ENCODE data around the gene PLTP.

PLTP gene

DNA sequence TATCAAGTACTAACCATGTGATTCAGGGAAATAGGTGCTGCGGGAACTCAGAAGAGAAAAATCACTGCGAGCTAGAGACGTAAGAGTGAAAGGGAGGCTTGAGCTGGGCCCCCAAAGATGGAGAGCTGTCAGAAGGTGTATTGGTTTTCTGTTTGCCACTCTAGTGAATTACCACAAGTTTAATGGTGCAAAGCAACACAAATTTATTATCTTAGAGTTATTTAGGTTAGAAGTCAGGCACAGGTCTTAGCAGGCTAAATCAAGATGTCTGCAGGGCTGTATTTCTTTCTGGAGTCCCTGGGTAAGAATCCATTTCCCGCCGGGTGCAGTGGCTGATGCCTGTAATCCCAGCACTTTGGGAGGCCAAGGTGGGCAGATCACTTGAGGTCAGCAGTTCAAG is 52.0 kb downstream of the PLTP start:
- CTCF ChIA-PET = interaction anchor here (0.6 to 1.5 kb wide), 2 partner anchors 22 to 60 kb away, joined by 3 read pairs; no protein-coding TSS in a partner anchor
- POLR2A ChIA-PET = interaction anchor here (0.7 kb wide), 1 partner anchor 109 kb away, joined by 4 read pairs; no protein-coding TSS in a partner anchor
- no peak for DNase-seq (ENCODE audit: extremely low spot score)
- TF ChIP-seq, protein P1, sequence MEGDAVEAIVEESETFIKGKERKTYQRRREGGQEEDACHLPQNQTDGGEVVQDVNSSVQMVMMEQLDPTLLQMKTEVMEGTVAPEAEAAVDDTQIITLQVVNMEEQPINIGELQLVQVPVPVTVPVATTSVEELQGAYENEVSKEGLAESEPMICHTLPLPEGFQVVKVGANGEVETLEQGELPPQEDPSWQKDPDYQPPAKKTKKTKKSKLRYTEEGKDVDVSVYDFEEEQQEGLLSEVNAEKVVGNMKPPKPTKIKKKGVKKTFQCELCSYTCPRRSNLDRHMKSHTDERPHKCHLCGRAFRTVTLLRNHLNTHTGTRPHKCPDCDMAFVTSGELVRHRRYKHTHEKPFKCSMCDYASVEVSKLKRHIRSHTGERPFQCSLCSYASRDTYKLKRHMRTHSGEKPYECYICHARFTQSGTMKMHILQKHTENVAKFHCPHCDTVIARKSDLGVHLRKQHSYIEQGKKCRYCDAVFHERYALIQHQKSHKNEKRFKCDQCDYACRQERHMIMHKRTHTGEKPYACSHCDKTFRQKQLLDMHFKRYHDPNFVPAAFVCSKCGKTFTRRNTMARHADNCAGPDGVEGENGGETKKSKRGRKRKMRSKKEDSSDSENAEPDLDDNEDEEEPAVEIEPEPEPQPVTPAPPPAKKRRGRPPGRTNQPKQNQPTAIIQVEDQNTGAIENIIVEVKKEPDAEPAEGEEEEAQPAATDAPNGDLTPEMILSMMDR (IDR thresholded peaks at IDR 0.05; ENCODE audit: control extremely low read depth, extremely low read depth, low read depth, missing control alignments) = no peak

DNA sequence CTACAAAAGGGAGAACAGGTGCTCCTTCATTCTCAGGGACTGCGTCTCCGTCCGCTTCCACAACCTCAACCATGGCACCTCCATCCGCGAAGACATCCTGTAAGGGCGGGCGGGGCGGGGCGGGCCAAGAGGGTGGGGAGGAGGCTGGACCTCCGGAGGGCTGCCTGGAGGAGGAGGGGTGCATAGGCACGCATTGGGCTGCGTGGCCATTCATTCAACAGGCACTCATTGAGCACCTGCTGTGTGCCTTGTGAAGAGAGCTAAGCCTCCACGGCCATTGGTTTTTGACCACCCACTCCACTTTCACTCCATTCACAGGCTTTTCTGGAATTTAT is 54.1 kb downstream of the PLTP start:
- TF ChIP-seq, protein P1 (IDR thresholded peaks at IDR 0.05; ENCODE audit: control extremely low read depth, extremely low read depth, low read depth, missing control alignments) = no peak
- ChIA-PET CTCF (interaction anchor here (1.0 to 2.3 kb wide), 3 partner anchors 16 to 66 kb away, joined by 3 to 7 read pairs (median 3); partner anchors contain the start of genes DNTTIP1 and WFDC3), POLR2A (no interaction called here)
- DNase-seq (ENCODE audit: extremely low spot score) = peak; percentile 81

DNA sequence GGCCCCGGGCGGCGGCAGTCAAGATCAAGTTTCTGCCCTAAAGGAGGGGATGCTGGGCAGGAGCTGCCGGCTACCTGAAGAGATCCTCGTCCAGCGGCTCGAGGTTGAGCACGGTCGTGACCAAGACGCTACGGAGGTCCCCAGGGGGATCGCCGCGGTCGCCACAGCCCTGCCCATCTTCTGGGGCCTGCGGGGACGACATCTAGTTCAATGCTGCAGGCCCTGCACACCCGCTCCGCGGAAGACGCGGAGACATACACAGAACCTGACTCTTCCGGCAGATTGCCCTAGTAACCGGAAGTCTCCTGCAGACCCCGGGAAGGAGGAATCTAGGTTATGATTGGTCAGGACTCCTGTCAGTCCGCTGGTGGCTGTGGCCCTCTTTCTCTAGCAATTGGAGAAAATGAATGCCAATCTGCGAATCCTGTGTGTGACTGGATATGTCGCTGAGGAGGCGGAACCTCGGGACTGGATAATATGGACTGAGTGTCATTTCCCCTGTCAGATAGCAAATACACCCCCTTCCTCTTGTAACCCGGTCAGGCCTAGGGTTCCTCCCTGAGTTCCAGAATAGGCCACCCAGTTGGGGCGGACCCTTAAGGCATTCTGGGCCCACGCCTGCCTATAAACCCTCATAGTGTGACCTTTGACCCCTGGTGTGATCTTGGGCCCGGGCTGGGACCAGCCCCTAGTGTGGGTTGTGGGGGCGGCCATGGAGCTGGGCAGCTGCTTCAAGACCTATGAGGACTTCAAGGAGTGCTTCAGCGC is 54.7 kb downstream of the PLTP start, which contains the start of the genes ACOT8 and ZSWIM3:
TSS of gene ACOT8 (minus strand) at position 279 of the 768 bp plus-strand sequence. CDS start at position 202, 77 bp downstream.
TSS of gene ZSWIM3 (plus strand) at position 501 of the 768 bp plus-strand sequence. CDS start at position 713, 212 bp downstream.
- DNase-seq (ENCODE audit: extremely low spot score) = peak; percentile 100
- TF ChIP-seq, protein P1 (IDR thresholded peaks at IDR 0.05; ENCODE audit: control extremely low read depth, extremely low read depth, low read depth, missing control alignments) = no peak
- CTCF ChIA-PET = interaction anchor here (1.0 to 2.3 kb wide), 3 partner anchors 15 to 65 kb away, joined by 3 to 7 read pairs (median 3); partner anchors contain the start of genes DNTTIP1 and WFDC3
- POLR2A ChIA-PET = no interaction called here

DNA sequence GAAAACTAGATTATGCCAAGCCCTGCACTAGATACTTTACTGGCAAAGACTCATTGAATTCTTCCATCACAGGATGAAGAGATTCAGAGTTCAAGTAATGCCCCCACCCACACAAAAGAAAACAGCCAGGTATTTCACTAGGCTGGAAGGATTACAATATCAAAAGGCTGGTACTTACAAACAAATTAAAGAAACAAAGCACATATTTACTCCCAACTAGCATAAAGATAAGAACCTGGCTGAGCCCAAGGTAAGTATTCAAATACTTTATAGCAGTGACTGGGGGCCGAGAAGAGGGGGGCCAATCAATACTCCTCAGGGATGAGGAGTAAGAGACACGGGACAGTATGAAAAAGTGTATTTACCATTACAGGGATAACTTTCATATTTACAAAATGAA is 58.5 kb downstream of the PLTP start:
- CTCF ChIA-PET = interaction anchor here (1.4 to 1.6 kb wide), 2 partner anchors 12 to 36 kb away, joined by 4 read pairs; no protein-coding TSS in a partner anchor
- TF ChIP-seq, protein P1 (IDR thresholded peaks at IDR 0.05; ENCODE audit: control extremely low read depth, extremely low read depth, low read depth, missing control alignments) = no peak
- no peak for DNase-seq (ENCODE audit: extremely low spot score)
- POLR2A ChIA-PET = no interaction called here

DNA sequence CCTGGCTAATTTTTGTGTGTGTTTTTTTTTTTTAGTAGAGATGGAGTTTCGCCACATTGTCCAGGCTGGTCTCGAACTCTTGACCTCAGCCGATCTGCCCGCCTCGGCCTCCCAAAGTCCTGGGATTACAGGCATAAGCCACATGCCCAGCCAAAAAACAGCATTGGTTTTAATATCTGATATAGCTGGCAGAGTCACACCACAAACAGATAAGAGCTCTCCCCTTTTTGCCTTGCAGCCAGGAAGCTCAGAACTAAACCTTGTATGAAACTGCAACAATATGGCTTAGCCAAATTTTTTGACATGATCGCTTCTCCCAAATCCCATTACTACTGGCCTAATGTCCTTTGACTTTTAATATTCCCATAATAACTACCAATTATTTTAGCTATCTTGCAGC is 59.6 kb downstream of the PLTP start:
- TF ChIP-seq, protein P1 (IDR thresholded peaks at IDR 0.05; ENCODE audit: control extremely low read depth, extremely low read depth, low read depth, missing control alignments) = no peak
- ChIA-PET CTCF (interaction anchor here (0.7 to 1.6 kb wide), 6 partner anchors 11 to 117 kb away, joined by 3 to 4 read pairs (median 4); partner anchors contain the start of genes CTSA, NEURL2, SNX21 and ZSWIM1), POLR2A (no interaction called here)
- DNase-seq (ENCODE audit: extremely low spot score) = no peak

DNA sequence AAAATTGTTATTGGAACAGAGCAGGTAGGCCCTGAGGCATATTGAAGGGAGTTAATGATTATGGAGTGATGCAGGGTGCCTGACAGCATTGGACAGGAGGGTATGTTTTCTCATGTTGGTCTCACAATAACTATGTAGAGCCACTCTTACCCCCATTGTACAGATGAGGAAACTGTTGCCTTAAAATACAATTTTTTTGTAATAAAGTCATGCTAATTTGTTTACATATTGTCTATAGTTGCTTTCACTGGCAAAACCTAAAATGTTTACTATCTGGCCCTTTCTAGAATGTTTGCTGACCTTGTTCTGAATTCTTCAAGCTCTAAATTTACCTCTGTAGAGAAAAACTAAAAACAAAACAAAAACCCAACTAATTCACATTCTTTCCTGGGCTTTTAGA is 60.5 kb downstream of the PLTP start:
- TF ChIP-seq, protein P1 (IDR thresholded peaks at IDR 0.05; ENCODE audit: control extremely low read depth, extremely low read depth, low read depth, missing control alignments) = no peak
- POLR2A ChIA-PET = interaction anchor here (0.7 to 0.8 kb wide), 2 partner anchors 9 to 20 kb away, joined by 3 read pairs; no protein-coding TSS in a partner anchor
- CTCF ChIA-PET = interaction anchor here (1.4 to 1.5 kb wide), 2 partner anchors 10 to 17 kb away, joined by 4 read pairs; partner anchors contain the start of gene SNX21
- no peak for DNase-seq (ENCODE audit: extremely low spot score)

Measured in GM10248 (cell line).